HEK293 (cell line): ENCODE results near the gene OR2B6.

Experiments used
- CTCF ChIA-PET: fragments of 350-600 bp; formaldehyde crosslinking; extraction: SDS; loops from one replicate; lab custom pipeline; 2021; ENCODE audit warnings: antibody characterized with exemption; lab: Yijun Ruan, JAX
- POLR2A ChIA-PET: fragments of 300-600 bp; formaldehyde crosslinking; extraction: SDS; loops from one replicate; lab custom pipeline; 2020; ENCODE audit warnings: antibody characterized with exemption, inconsistent platforms; lab: Yijun Ruan, JAX
- H3K27ac ChIP-seq: fragments of 200-500 bp; sonication (Bioruptor generic); 2 replicates; pipeline ENCODE4 v1.5.1; 2014; ENCODE audit warnings: low read depth, low read length, control low read depth, inconsistent platforms; ENCODE audit errors: extremely low read depth
- H3K36me3 ChIP-seq, 2 experiments: fragments of 200-500 bp in 1 of 2; sonication (Bioruptor generic) in 1 of 2; 1 replicate in 1 of 2; 2 replicates in 1 of 2; pipeline ENCODE4 v1.5.1; 2014 to 2017; ENCODE audit warnings: inconsistent platforms in 2 of 2, low read length in 2 of 2; ENCODE audit not compliant: control insufficient read depth in 2 of 2, insufficient read depth in 1 of 2
- H3K4me1 ChIP-seq: fragments of 200-500 bp; sonication (Bioruptor generic); 2 replicates; pipeline ENCODE4 v1.5.1; 2014; ENCODE audit warnings: mild to moderate bottlenecking, low read length, inconsistent platforms; ENCODE audit not compliant: control insufficient read depth, insufficient read depth
- H3K4me3 ChIP-seq: 2 replicates; pipeline ENCODE4 v1.5.1; 2011; ENCODE audit warnings: low read depth, mild to moderate bottlenecking, control low read depth, low read length, moderate library complexity
- H3K9me3 ChIP-seq: fragments of 200-500 bp; sonication (Bioruptor generic); 2 replicates; pipeline ENCODE4 v1.5.1; 2014; ENCODE audit warnings: low read depth, low read length, inconsistent platforms; ENCODE audit not compliant: control insufficient read depth, insufficient read depth
- CTCF ChIP-seq: fragments of 450-650 bp; formaldehyde crosslinking; IDR thresholded peaks from 2 replicates; pipeline ENCODE4 v1.5.1; 2016; ENCODE audit warnings: missing biosample characterization, missing genetic modification characterization
- FEZF1 ChIP-seq: fragments of 450-650 bp; formaldehyde crosslinking; IDR thresholded peaks from 2 replicates; pipeline ENCODE4 v1.5.1; 2016; ENCODE audit warnings: missing biosample characterization, missing genetic modification characterization
- HOXA7 ChIP-seq: sonication (generic); formaldehyde crosslinking; IDR thresholded peaks from 2 replicates; pipeline ENCODE4 v1.8.1; 2022; ENCODE audit warnings: missing genetic modification reagents, borderline replicate concordance
- INSM2 ChIP-seq: fragments of 450-650 bp; formaldehyde crosslinking; IDR thresholded peaks from 2 replicates; pipeline ENCODE4 v1.5.1; 2016; ENCODE audit warnings: missing biosample characterization, missing genetic modification characterization
- MYNN ChIP-seq: fragments of 450-650 bp; formaldehyde crosslinking; IDR thresholded peaks from 2 replicates; pipeline ENCODE4 v1.5.1; 2016; ENCODE audit warnings: missing biosample characterization, missing genetic modification characterization, borderline replicate concordance
- PBX3 ChIP-seq: sonication (generic); formaldehyde crosslinking; IDR thresholded peaks from 2 replicates; pipeline ENCODE4 v1.8.1; 2022; ENCODE audit warnings: mild to moderate bottlenecking, moderate library complexity, missing genetic modification reagents
- PRDM1 ChIP-seq: fragments of 450-650 bp; formaldehyde crosslinking; IDR thresholded peaks from 2 replicates; pipeline ENCODE4; 2016; ENCODE audit warnings: missing biosample characterization, missing genetic modification characterization
- ZNF302 ChIP-seq: fragments of 450-650 bp; formaldehyde crosslinking; IDR thresholded peaks from 2 replicates; pipeline ENCODE4 v1.5.1; 2016; ENCODE audit warnings: missing biosample characterization, missing genetic modification characterization, low read depth
- ZNF391 ChIP-seq: fragments of 450-650 bp; formaldehyde crosslinking; IDR thresholded peaks from 2 replicates; pipeline ENCODE4 v1.5.1; 2016; ENCODE audit warnings: low read depth, missing biosample characterization, missing genetic modification characterization, borderline replicate concordance
- ZNF449 ChIP-seq: fragments of 450-650 bp; formaldehyde crosslinking; IDR thresholded peaks from 2 replicates; pipeline ENCODE4 v1.5.1; 2017; ENCODE audit warnings: missing biosample characterization, mild to moderate bottlenecking, missing genetic modification characterization, moderate library complexity
- ZNF501 ChIP-seq: fragments of 450-650 bp; formaldehyde crosslinking; IDR thresholded peaks from 2 replicates; pipeline ENCODE4 v1.5.1; 2016; ENCODE audit warnings: missing biosample characterization, missing genetic modification characterization
- ZNF610 ChIP-seq: fragments of 450-650 bp; formaldehyde crosslinking; IDR thresholded peaks from 2 replicates; pipeline ENCODE4 v1.5.1; 2016; ENCODE audit warnings: missing biosample characterization, missing genetic modification characterization, borderline replicate concordance
- ZNF623 ChIP-seq: fragments of 450-650 bp; formaldehyde crosslinking; IDR thresholded peaks from 2 replicates; pipeline ENCODE4 v1.5.1; 2016; ENCODE audit warnings: missing biosample characterization, missing genetic modification characterization
- ZNF660 ChIP-seq: fragments of 450-650 bp; IDR thresholded peaks from 2 replicates; pipeline ENCODE4 v1.5.1; 2018; ENCODE audit warnings: missing biosample characterization, mild to moderate bottlenecking, missing genetic modification characterization
- ZNF768 ChIP-seq: fragments of 450-650 bp; formaldehyde crosslinking; IDR thresholded peaks from 2 replicates; pipeline ENCODE4 v1.5.1; 2018; ENCODE audit warnings: missing biosample characterization, mild to moderate bottlenecking, missing genetic modification characterization
- ZNF837 ChIP-seq: fragments of 450-650 bp; formaldehyde crosslinking; IDR thresholded peaks from 2 replicates; pipeline ENCODE4 v1.5.1; 2016; ENCODE audit warnings: missing biosample characterization, missing genetic modification characterization

OR2B6 gene

GRCh38 chr6:27986928-27987725 lies 30.1 kb downstream of the OR2B6 start (continued):
- TF ChIP-seq ZNF660 (no peak), PRDM1 (no peak), ZNF501 (tag by site-specific recombination) (no peak)
- TF ChIP-seq, all 188 proteins: peak for 0

GRCh38 chr6:27994616-27995015 lies 37.6 kb downstream of the OR2B6 start:
- ChIA-PET POLR2A (no interaction called here), CTCF (interaction anchor here (0.7 kb wide), 1 partner anchor 12 kb away, joined by 4 read pairs; no protein-coding TSS in a partner anchor)
- no peaks in the 10 kb centered on the region for H3K36me3 ChIP-seq
- no peak overlapping the region for H3K4me3 ChIP-seq
- H3K27ac ChIP-seq = no peak overlapping the region
- H3K4me1 ChIP-seq = no peaks in the 10 kb centered on the region
- TF ChIP-seq PBX3 (CRISPR knock-in tag) = no peak
- TF ChIP-seq ZNF623 = no peak
- no peak for TF ChIP-seq CTCF
- TF ChIP-seq ZNF768 (tag by site-specific recombination) = no peak
- no peak for TF ChIP-seq ZNF610 (tag by site-specific recombination)
- TF ChIP-seq FEZF1 (tag by site-specific recombination) = no peak
- TF ChIP-seq INSM2 (tag by site-specific recombination) = no peak
- no peaks in the 10 kb centered on the region for H3K9me3 ChIP-seq

GRCh38 chr6:28000351-28001045 lies 43.5 kb downstream of the OR2B6 start:
- TF ChIP-seq HOXA7 (CRISPR knock-in tag) (no peak), ZNF449 (no peak), ZNF391 (tag by site-specific recombination) (no peak), MYNN (no peak), ZNF837 (tag by site-specific recombination) (no peak), ZNF302 (no peak)
- H3K4me1 ChIP-seq = no peaks in the 10 kb centered on the region
- POLR2A ChIA-PET = interaction anchor here (1.2 kb wide), 1 partner anchor 191 kb away, joined by 3 read pairs; a partner anchor contains a TSS
- H3K4me3 ChIP-seq = no peak overlapping the region
- no peak overlapping the region for H3K27ac ChIP-seq
- no peaks in the 10 kb centered on the region for H3K36me3 ChIP-seq
- CTCF ChIA-PET = interaction anchor here (0.6 to 0.7 kb wide), 2 partner anchors 12 to 35 kb away, joined by 3 to 4 read pairs; no protein-coding TSS in a partner anchor
- no peaks in the 10 kb centered on the region for H3K9me3 ChIP-seq
